ENCODE data around the gene DOCK3. TPM values are rescaled to one million over a fixed set of nuclear protein-coding genes. Genes with fewer than 3 reads are reported as not detected.

Gene DOCK3
- total and polyA plus RNA-seq, 2 of the 4 experiments (the other 2 are of a cell fraction): under 0.01 to 0.12 TPM

DNA sequence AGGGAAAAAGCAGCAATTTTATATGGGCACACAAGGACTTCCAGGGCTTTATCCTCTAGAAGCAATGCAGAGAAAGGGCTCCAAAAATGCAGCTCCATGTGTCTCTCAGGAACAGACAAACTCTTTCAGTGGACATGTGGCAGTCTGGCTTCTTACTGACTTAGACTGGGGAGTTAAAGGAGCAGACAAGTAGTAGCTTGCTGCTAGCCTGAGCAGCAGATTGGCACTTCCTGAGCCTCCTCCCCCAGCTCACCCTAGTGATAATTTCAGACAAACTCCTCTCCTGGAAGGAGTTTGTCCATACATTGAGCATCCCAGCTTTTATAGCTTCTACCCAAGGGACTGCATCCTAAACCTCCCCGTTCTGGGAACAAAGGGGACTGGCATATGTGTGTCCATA, 608.7 kb downstream of the DOCK3 start:
- Histone ChIP-seq H3K23ac (ENCODE audit: low read depth, low read length) (no peak overlapping the region), H3K56ac (ENCODE audit: extremely low read depth, insufficient read depth, low read length) (no peak overlapping the region), H3K4me2 (ENCODE audit: low read depth, low read length) (no peak overlapping the region), H2BK15ac (ENCODE audit: low read depth, low read length) (no peak overlapping the region), H2BK120ac (ENCODE audit: low read depth, low read length) (no peak overlapping the region), H3K4ac (ENCODE audit: low read depth, low read length) (no peak overlapping the region; the same call in 1 of the 2 replicates), H2AK5ac (ENCODE audit: low read depth, low read length) (no peak overlapping the region), H3K27ac (ENCODE audit: insufficient read depth, low read length) (no peak overlapping the region), H2BK20ac (ENCODE audit: low read depth, low read length) (no peak overlapping the region), H2AK9ac (replicated peaks; ENCODE audit: low read depth, low read length, poor library complexity) (no peak overlapping the region), H3K36me3 (ENCODE audit: control insufficient read depth, insufficient read depth, low read length) (no peaks in the 10 kb centered on the region), H4K91ac (ENCODE audit: insufficient read depth, low read depth, low read length) (no peak overlapping the region), H3K79me1 (ENCODE audit: low read depth in 1 of 2, low read length in 2 of 2) (no peaks in the 10 kb centered on the region), H4K8ac (ENCODE audit: low read depth in 2 of 2, low read length in 2 of 2) (no peak overlapping the region), H2AFZ (replicated peaks; ENCODE audit: low read length, poor library complexity) (no peak overlapping the region), H2BK5ac (ENCODE audit: low read depth, low read length, poor library complexity, severe bottlenecking) (no peak overlapping the region), H3K9ac (ENCODE audit: low read depth, low read length) (no peak overlapping the region), H3K27me3 (ENCODE audit: control insufficient read depth, insufficient read depth, low read length) (no peaks in the 10 kb centered on the region), H3K14ac (replicated peaks; ENCODE audit: low read depth, low read length) (no peak overlapping the region), H3K9me3 (ENCODE audit: control insufficient read depth, insufficient read depth, low read length) (peaks cover 3% of the 10 kb centered on the region; the same call in 1 of the 2 replicates), H3K9me1 (ENCODE audit: insufficient read depth, low read length) (no peaks in the 10 kb centered on the region), H4K5ac (ENCODE audit: low read depth, low read length) (no peak overlapping the region), H3K4me3 (ENCODE audit: insufficient read depth, low read depth, low read length) (no peak overlapping the region), H3K4me1 (ENCODE audit: control insufficient read depth, insufficient read depth, low read length) (no peaks in the 10 kb centered on the region; the same call in 1 of the 2 replicates), H4K20me1 (ENCODE audit: insufficient read depth, low read length) (no peaks in the 10 kb centered on the region), H3K18ac (ENCODE audit: low read depth, low read length) (no peak overlapping the region)
- ATAC-seq (ENCODE audit: low read depth): peak; percentile 44; the same call in 1 of the 2 replicates
- intact Hi-C loops (cut with micrococcal nuclease): no loop called here
- dilution Hi-C loops (cut with HindIII; ENCODE audit: low sequenced_read_pairs, unreplicated experiment): no loop called here
- ChIA-PET CTCF (interaction anchor here (1.0 to 1.1 kb wide), 2 partner anchors 27 to 33 kb away, joined by 3 to 4 read pairs; no protein-coding TSS in a partner anchor), POLR2A (ENCODE audit: unreplicated experiment) (no interaction called here)
- no CpG with 5 or more reads among the region's 1 CpG for WGBS, 2 experiments (ENCODE audit: extremely low coverage in 2 of 2, insufficient read length in 1 of 2)
- TF ChIP-seq NFE2L2 (IDR thresholded peaks at IDR 0.05; ENCODE audit: low read depth, low read length) (no peak), RAD21 (IDR thresholded peaks at IDR 0.05; ENCODE audit: low read length) (no peak), BHLHE40 (IDR thresholded peaks at IDR 0.05; ENCODE audit: low read depth, low read length) (no peak), CHD1 (IDR thresholded peaks at IDR 0.05; ENCODE audit: low read depth, low read length) (no peak), MXI1 (IDR thresholded peaks at IDR 0.05; ENCODE audit: borderline replicate concordance, low read depth, low read length) (no peak), FOS (IDR thresholded peaks at IDR 0.05; ENCODE audit: low read depth, low read length) (no peak), RCOR1 (IDR thresholded peaks at IDR 0.05; ENCODE audit: insufficient replicate concordance, low read length) (no peak), POLR2A (IDR thresholded peaks at IDR 0.05; ENCODE audit: low read depth, low read length) (no peak), SMC3 (IDR thresholded peaks at IDR 0.05; ENCODE audit: low read depth, low read length) (no peak), RFX5 (IDR thresholded peaks at IDR 0.05; ENCODE audit: low read depth, low read length) (no peak), CEBPB (IDR thresholded peaks at IDR 0.05; ENCODE audit: low read depth, low read length) (no peak), MAFK (IDR thresholded peaks at IDR 0.05; ENCODE audit: low read depth, low read length) (no peak), MAZ (IDR thresholded peaks at IDR 0.05; ENCODE audit: borderline replicate concordance, low read depth, low read length) (no peak)
- TF ChIP-seq, protein P1, sequence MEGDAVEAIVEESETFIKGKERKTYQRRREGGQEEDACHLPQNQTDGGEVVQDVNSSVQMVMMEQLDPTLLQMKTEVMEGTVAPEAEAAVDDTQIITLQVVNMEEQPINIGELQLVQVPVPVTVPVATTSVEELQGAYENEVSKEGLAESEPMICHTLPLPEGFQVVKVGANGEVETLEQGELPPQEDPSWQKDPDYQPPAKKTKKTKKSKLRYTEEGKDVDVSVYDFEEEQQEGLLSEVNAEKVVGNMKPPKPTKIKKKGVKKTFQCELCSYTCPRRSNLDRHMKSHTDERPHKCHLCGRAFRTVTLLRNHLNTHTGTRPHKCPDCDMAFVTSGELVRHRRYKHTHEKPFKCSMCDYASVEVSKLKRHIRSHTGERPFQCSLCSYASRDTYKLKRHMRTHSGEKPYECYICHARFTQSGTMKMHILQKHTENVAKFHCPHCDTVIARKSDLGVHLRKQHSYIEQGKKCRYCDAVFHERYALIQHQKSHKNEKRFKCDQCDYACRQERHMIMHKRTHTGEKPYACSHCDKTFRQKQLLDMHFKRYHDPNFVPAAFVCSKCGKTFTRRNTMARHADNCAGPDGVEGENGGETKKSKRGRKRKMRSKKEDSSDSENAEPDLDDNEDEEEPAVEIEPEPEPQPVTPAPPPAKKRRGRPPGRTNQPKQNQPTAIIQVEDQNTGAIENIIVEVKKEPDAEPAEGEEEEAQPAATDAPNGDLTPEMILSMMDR (conservative IDR thresholded peaks at IDR 0.05; ENCODE audit: low read depth, low read length): no peak
- TF ChIP-seq, protein P2, sequence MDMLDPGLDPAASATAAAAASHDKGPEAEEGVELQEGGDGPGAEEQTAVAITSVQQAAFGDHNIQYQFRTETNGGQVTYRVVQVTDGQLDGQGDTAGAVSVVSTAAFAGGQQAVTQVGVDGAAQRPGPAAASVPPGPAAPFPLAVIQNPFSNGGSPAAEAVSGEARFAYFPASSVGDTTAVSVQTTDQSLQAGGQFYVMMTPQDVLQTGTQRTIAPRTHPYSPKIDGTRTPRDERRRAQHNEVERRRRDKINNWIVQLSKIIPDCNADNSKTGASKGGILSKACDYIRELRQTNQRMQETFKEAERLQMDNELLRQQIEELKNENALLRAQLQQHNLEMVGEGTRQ (IDR thresholded peaks at IDR 0.05; ENCODE audit: low read depth, low read length): no peak
- TF ChIP-seq, protein P3, sequence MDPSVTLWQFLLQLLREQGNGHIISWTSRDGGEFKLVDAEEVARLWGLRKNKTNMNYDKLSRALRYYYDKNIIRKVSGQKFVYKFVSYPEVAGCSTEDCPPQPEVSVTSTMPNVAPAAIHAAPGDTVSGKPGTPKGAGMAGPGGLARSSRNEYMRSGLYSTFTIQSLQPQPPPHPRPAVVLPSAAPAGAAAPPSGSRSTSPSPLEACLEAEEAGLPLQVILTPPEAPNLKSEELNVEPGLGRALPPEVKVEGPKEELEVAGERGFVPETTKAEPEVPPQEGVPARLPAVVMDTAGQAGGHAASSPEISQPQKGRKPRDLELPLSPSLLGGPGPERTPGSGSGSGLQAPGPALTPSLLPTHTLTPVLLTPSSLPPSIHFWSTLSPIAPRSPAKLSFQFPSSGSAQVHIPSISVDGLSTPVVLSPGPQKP (IDR thresholded peaks at IDR 0.05; ENCODE audit: borderline replicate concordance, low read depth, low read length): no peak
- BruUV-seq (replicated peaks): no TSS peak
- DNase-seq: peak; percentile 11
- in situ Hi-C loops (cut with MboI; ENCODE audit: low sequenced_read_pairs): no loop called here

All from IMR-90 (cell line).